HepG2 (cell line): Measurements from ENCODE around the gene DCLK1. TPM values are rescaled to one million over a fixed set of nuclear protein-coding genes. Genes with fewer than 3 reads are reported as not detected.

ENCODE experiments used
- ATAC-seq: fragments of 200-7000 bp; cut with Tn5 transposase; 3 replicates; pipeline ENCODE4 v1.9.1; 2020; ENCODE audit warnings: mild to moderate bottlenecking, moderate library complexity
- BruUV-seq: library from RNA; stranded (reverse); fragments of 400-500 nt; replicated peaks from 2 replicates; lab custom pipeline; 2021; lab: Mats Ljungman, UMichigan
- CTCF ChIA-PET: fragments of 300-600 bp; formaldehyde crosslinking; extraction: SDS; loops from one replicate; lab custom pipeline; 2021; ENCODE audit warnings: low total read pairs, inconsistent platforms, low intra/inter-chr PET ratio; lab: Yijun Ruan, JAX
- POLR2A ChIA-PET: fragments of 350-600 bp; sonication (Branson Sonifier 250); formaldehyde crosslinking; loops from one replicate; lab custom pipeline; 2020; ENCODE audit warnings: antibody characterized with exemption, inconsistent platforms; lab: Yijun Ruan, JAX
- DNase-seq: peaks from one replicate; pipeline ENCODE4 v3.0.0-alpha.2; 2015; ENCODE audit warnings: low spot score
- FAIRE-seq: peaks from 3 replicates; lab custom pipeline; 2011; peaks lifted over from hg19 to GRCh38; lab: Jason Lieb, UNC
- H2AFZ ChIP-seq: one replicate; pipeline ENCODE4 v1.6.1; 2011; ENCODE audit warnings: low read length, inconsistent platforms
- H3K27ac ChIP-seq: fragments of 300-600 bp; 3 replicates; pipeline ENCODE4 v1.8.0; 2011; ENCODE audit warnings: mixed run types, mild to moderate bottlenecking, mixed read lengths, low read length, inconsistent platforms; ENCODE audit not compliant: insufficient read depth; ENCODE audit errors: extremely low read length
- H3K27me3 ChIP-seq, 2 experiments: fragments of 200-600 bp in 1 of 2; 2 replicates in 1 of 2; 3 replicates in 1 of 2; pipeline versions ENCODE4 v1.6.0 to v1.8.0; 2011; ENCODE audit warnings: low read length in 2 of 2, mild to moderate bottlenecking in 2 of 2, moderate library complexity in 2 of 2, inconsistent platforms in 1 of 2; ENCODE audit not compliant: insufficient read depth in 2 of 2, control insufficient read depth in 1 of 2
- H3K36me3 ChIP-seq, 2 experiments: fragments of 200-600 bp in 1 of 2; replicated peaks in 1 of 2; 2 replicates in 1 of 2; 3 replicates in 1 of 2; pipeline versions ENCODE4 v1.5.1 to v1.8.0; 2011; ENCODE audit warnings: low read length in 2 of 2, inconsistent platforms in 1 of 2; ENCODE audit not compliant: insufficient read depth in 2 of 2, control insufficient read depth in 1 of 2
- H3K4me1 ChIP-seq: 2 replicates; pipeline ENCODE4 v1.5.1; 2012; ENCODE audit warnings: low read length, inconsistent platforms; ENCODE audit not compliant: insufficient read depth
- H3K4me2 ChIP-seq: 2 replicates; pipeline ENCODE4 v1.6.0; 2011; ENCODE audit warnings: low read depth, low read length, inconsistent platforms
- H3K4me3 ChIP-seq, 3 experiments: fragments of 200-600 bp in 1 of 3; sonication (generic), shearing (Covaris generic) in 1 of 3; replicated peaks in 1 of 3; 2 replicates each; pipeline ENCODE4 v1.5.1; 2011 to 2016; ENCODE audit warnings: low read length in 3 of 3, inconsistent platforms in 2 of 3, low read depth in 2 of 3, mild to moderate bottlenecking in 2 of 3, control low read depth in 1 of 3, mixed read lengths in 1 of 3; ENCODE audit not compliant: insufficient read depth in 1 of 3
- H3K79me2 ChIP-seq: one replicate; pipeline ENCODE4 v1.6.1; 2011; ENCODE audit warnings: low read length, inconsistent platforms; ENCODE audit not compliant: insufficient read depth
- H3K9ac ChIP-seq: 2 replicates; pipeline ENCODE4 v1.6.0; 2011; ENCODE audit warnings: mild to moderate bottlenecking, low read depth, low read length, inconsistent platforms; ENCODE audit not compliant: insufficient read depth
- H3K9me3 ChIP-seq: 2 replicates; pipeline ENCODE4 v1.5.1; 2012; ENCODE audit warnings: mild to moderate bottlenecking, low read length
- H4K20me1 ChIP-seq: 2 replicates; pipeline ENCODE4 v1.6.0; 2011; ENCODE audit warnings: inconsistent platforms, mild to moderate bottlenecking, low read length, moderate library complexity; ENCODE audit not compliant: insufficient read depth
- CREB1 ChIP-seq, 2 experiments: fragments of 450-650 bp in 1 of 2; IDR thresholded peaks; 2 replicates each; pipeline ENCODE4 v1.6.1; 2016 to 2017; ENCODE audit warnings: control low read depth in 1 of 2, mild to moderate bottlenecking in 1 of 2, missing compliant biosample characterization in 1 of 2, missing genetic modification characterization in 1 of 2
- DZIP1 ChIP-seq: sonication (generic); formaldehyde crosslinking; IDR thresholded peaks from 2 replicates; pipeline ENCODE4 v1.5.0; 2020; ENCODE audit warnings: mild to moderate bottlenecking, missing genetic modification reagents
- ISL2 ChIP-seq: sonication (generic); formaldehyde crosslinking; IDR thresholded peaks from 2 replicates; pipeline ENCODE4 v1.5.0; 2020; ENCODE audit warnings: missing genetic modification reagents
- MIER2 ChIP-seq: IDR thresholded peaks from 2 replicates; pipeline ENCODE4 v1.6.1; 2016; ENCODE audit warnings: missing biosample characterization, missing genetic modification reagents
- NFATC3 ChIP-seq: sonication (generic); formaldehyde crosslinking; IDR thresholded peaks from 2 replicates; pipeline ENCODE4 v1.5.1; 2020; ENCODE audit warnings: mild to moderate bottlenecking, missing genetic modification reagents
- PCBP2 ChIP-seq: fragments of 200-400 bp; formaldehyde crosslinking; optimal IDR thresholded peaks from 2 replicates; pipeline ENCODE3; 2018; ENCODE audit warnings: low read length, low read depth; ENCODE audit not compliant: poor library complexity, severe bottlenecking
- PRDM4 ChIP-seq: sonication (generic); formaldehyde crosslinking; IDR thresholded peaks from 2 replicates; pipeline ENCODE4 v1.9.0; 2021; ENCODE audit warnings: missing genetic modification reagents, borderline replicate concordance
- REST ChIP-seq, 2 experiments: IDR thresholded peaks; 2 replicates each; pipeline ENCODE4 v1.6.1; 2011 to 2012; ENCODE audit warnings: low read length in 2 of 2, borderline replicate concordance in 1 of 2, low read depth in 1 of 2, mild to moderate bottlenecking in 1 of 2, moderate library complexity in 1 of 2
- RFX1 ChIP-seq: fragments of 450-650 bp; IDR thresholded peaks from 2 replicates; pipeline ENCODE4 v1.6.1; 2017
- WGBS: methylation state at CpG from one replicate; pipeline ENCODE4 v1.1.6; 2017; ENCODE audit warnings: low lambda C conversion rate; 5-methylcytosine and 5-hydroxymethylcytosine counted together
- in situ Hi-C: cut with HindIII; loops from 2 replicates; pipeline ENCODE4 v1.10.0; 2017; ENCODE audit warnings: low pct_unique_long_range_greater_than_20kb; ENCODE audit not compliant: extremely low pct_ligation_motif_present
- intact Hi-C: fragments of 100-400 bp; cut with micrococcal nuclease; formaldehyde crosslinking; loops from one replicate; pipeline ENCODE4 v1.10.0; 2022; ENCODE audit not compliant: unreplicated experiment
- polyA plus RNA-seq, 8 experiments: library from polyadenylated mRNA; depleted of rRNA in 3 of 8; stranded (reverse) in 7 of 8; unstranded in 1 of 8; fragments of >200 nt; fragmentation: Illumina TruSeq in 4 of 8; extraction: Trizol in 4 of 8; gene quantifications; 2 replicates each; pipeline versions ENCODE4 v1.2.1 to v1.2.3, GENCODE V29; 2011 to 2016; ENCODE audit warnings: low read depth in 4 of 8, missing spikeins in 1 of 8, mixed read lengths in 1 of 8; ENCODE audit not compliant: insufficient read depth in 1 of 8
- total RNA-seq, 5 experiments: library from RNA; depleted of rRNA; stranded (reverse); fragments of >200 nt; fragmentation: Illumina TruSeq; extraction: Trizol; gene quantifications; 2 replicates each; pipeline ENCODE4 v1.2.3, GENCODE V29; 2016; ENCODE audit warnings: low read depth in 1 of 5

Gene DCLK1
- total and polyA plus RNA-seq, 2 of the 13 experiments (the other 11 are each of a cell fraction or from before 2014, with no cell fraction given), result not detected

GRCh38 chr13:36057041-36057440, 74.1 kb downstream of the DCLK1 start:
- Histone ChIP-seq H3K9me3 (no peaks in the 10 kb centered on the region), H3K9ac (no peak overlapping the region), H3K36me3 (no peaks in the 10 kb centered on the region), H3K4me2 (no peak overlapping the region), H3K4me1 (no peaks in the 10 kb centered on the region), H3K27ac (no peak overlapping the region), H4K20me1 (no peaks in the 10 kb centered on the region), H2AFZ (no peak overlapping the region), H3K4me3 (no peak overlapping the region), H3K27me3 (no peaks in the 10 kb centered on the region), H3K79me2 (no peaks in the 10 kb centered on the region)
- intact Hi-C loops, result no loop called here
- ChIA-PET CTCF (no interaction called here), POLR2A (no interaction called here)
- WGBS, result 9% methylated on average over 3 of the region's 3 CpGs
- BruUV-seq, result no TSS peak
- TF ChIP-seq CREB1 (IDR thresholded peaks at IDR 0.05) (peak; percentile 42; the same call in 1 of the 2 replicates), CREB1 (CRISPR knock-in tag; IDR thresholded peaks at IDR 0.05) (no peak), RFX1 (no peak), REST (IDR thresholded peaks at IDR 0.05; ENCODE audit: borderline replicate concordance in 1 of 2, low read depth in 1 of 2, low read length in 2 of 2) (peak in 1 of 2 experiments; percentile 87; a peak in 3 of 4 replicates), MIER2 (CRISPR knock-in tag) (0 out of 2 replicates have a peak, but pooled peaks have one; percentile 34)
- no peak for FAIRE-seq
- no peak for DNase-seq
- in situ Hi-C loops, result no loop called here
- ATAC-seq, result no peak

GRCh38 chr13:36055366-36055765, 75.8 kb downstream of the DCLK1 start:
- FAIRE-seq (no peak), DNase-seq (no peak), ATAC-seq (no peak)
- Histone ChIP-seq H3K4me2 (no peak overlapping the region), H2AFZ (no peak overlapping the region), H3K4me1 (no peaks in the 10 kb centered on the region), H3K9me3 (no peaks in the 10 kb centered on the region), H4K20me1 (no peaks in the 10 kb centered on the region), H3K27ac (no peak overlapping the region), H3K9ac (no peak overlapping the region), H3K36me3 (no peaks in the 10 kb centered on the region), H3K4me3 (no peak overlapping the region), H3K27me3 (no peaks in the 10 kb centered on the region), H3K79me2 (no peaks in the 10 kb centered on the region)
- CTCF ChIA-PET, result no interaction called here
- POLR2A ChIA-PET, result no interaction called here
- 0% methylated on average over 4 of the region's 4 CpGs for WGBS
- BruUV-seq, result no TSS peak
- intact Hi-C loops (no loop called here), in situ Hi-C loops (no loop called here)
- TF ChIP-seq PCBP2, result no peak
- TF ChIP-seq DZIP1 (CRISPR knock-in tag), result no peak
- TF ChIP-seq ISL2 (CRISPR knock-in tag), result no peak
- TF ChIP-seq NFATC3 (CRISPR knock-in tag), result no peak
- TF ChIP-seq PRDM4 (CRISPR knock-in tag), result no peak
